ENCODE results near the gene FREY1. TPM values are rescaled to one million over a fixed set of nuclear protein-coding genes. Genes with fewer than 3 reads are reported as not detected.

The FREY1 gene
- total and polyA plus RNA-seq, 9 of the 15 experiments (the other 6 are each of a cell fraction or from before 2014, with no cell fraction given): 0.25 to 1.5 (median 1.1) TPM; not detected in 5

DNA sequence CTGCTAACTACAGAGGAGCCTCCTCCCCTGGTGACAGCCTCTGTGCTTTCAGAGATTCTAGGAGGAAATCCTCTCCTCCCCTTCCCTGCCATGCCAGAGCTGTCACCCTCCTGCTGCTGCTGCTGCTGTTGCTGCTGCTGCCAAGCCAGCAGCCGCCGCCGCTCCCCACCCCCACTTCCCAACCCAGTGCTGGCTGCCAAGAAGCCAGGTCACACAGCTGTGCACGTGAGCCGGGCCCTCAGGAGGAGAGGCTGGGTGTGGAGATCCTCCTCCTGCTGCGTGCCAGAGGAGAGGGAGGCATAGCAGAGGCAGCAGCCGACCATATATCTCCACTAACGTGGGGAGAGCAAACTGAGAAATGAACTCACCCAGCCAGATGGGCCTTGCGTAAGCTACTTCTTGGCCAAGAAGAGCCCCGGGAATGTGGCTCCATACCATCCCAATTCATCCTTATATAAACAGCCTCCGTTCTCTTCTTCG is 47.4 kb downstream of the FREY1 start:
- in situ Hi-C loops (cut with MboI): no loop called here
- DNase-seq (ENCODE audit: extremely low read depth in 1 of 4, low spot score in 3 of 4): no peak
- Histone ChIP-seq H3K4me1 (replicated peaks in 1 of 2; ENCODE audit: control insufficient read depth in 2 of 2, insufficient read depth in 2 of 2, low read length in 2 of 2) (peaks cover 0 to 4% of the 10 kb centered on the region in 2 experiments; a peak in 1 of 5 replicates), H3K9me1 (ENCODE audit: control insufficient read depth, insufficient read depth, low read length) (no peaks in the 10 kb centered on the region), H3K27ac (ENCODE audit: extremely low read depth, low read depth, low read length) (no peak overlapping the region), H2AFZ (ENCODE audit: low read depth, low read length) (no peak overlapping the region), H4K20me1 (replicated peaks; ENCODE audit: control insufficient read depth, insufficient read depth, low read length) (no peaks in the 10 kb centered on the region), H3K9ac (ENCODE audit: insufficient read depth in 1 of 2, low read depth in 2 of 2, low read length in 2 of 2) (no peak overlapping the region), H3K79me2 (ENCODE audit: control insufficient read depth, insufficient read depth, low read length) (peaks cover 5% of the 10 kb centered on the region; the same call in 1 of the 3 replicates), H3K4me2 (ENCODE audit: insufficient read depth, low read length) (no peak overlapping the region), H3K36me3 (ENCODE audit: control insufficient read depth, insufficient read depth, low read length) (peaks cover 86% of the 10 kb centered on the region), H3K9me3 (replicated peaks; ENCODE audit: control insufficient read depth, insufficient read depth, low read depth, low read length) (no peaks in the 10 kb centered on the region), H3K4me3 (no peak overlapping the region), H3K27me3 (ENCODE audit: control insufficient read depth in 2 of 2, insufficient read depth in 2 of 2, low read length in 2 of 2) (no peaks in the 10 kb centered on the region)
- no peak for ATAC-seq
- ChIA-PET POLR2A (interaction anchor here (0.8 to 4.5 kb wide), 2 partner anchors 14 to 77 kb away, joined by 4 to 21 read pairs; no protein-coding TSS in a partner anchor), CTCF (ENCODE audit: low intra/inter-chr PET ratio) (no interaction called here)
- no peak for TF ChIP-seq MLLT1 (IDR thresholded peaks at IDR 0.05)
- no peak for TF ChIP-seq CHCHD3 (CRISPR knock-in tag; IDR thresholded peaks at IDR 0.05)
- TF ChIP-seq TRIM24 (IDR thresholded peaks at IDR 0.05): no peak
- TF ChIP-seq ZNF175 (CRISPR knock-in tag; IDR thresholded peaks at IDR 0.05; ENCODE audit: low read depth): no peak
- no peak for TF ChIP-seq HDAC1 (IDR thresholded peaks at IDR 0.05)
- TF ChIP-seq RBM17 (IDR thresholded peaks at IDR 0.05; ENCODE audit: borderline replicate concordance, low read depth, low read length): no peak
- TF ChIP-seq ZNF134 (CRISPR knock-in tag; conservative IDR thresholded peaks at IDR 0.05): no peak
- no peak for TF ChIP-seq BCOR (IDR thresholded peaks at IDR 0.05)
- no peak for TF ChIP-seq CBFA2T2 (conservative IDR thresholded peaks at IDR 0.05)
- TF ChIP-seq TAL1 (IDR thresholded peaks at IDR 0.05): no peak
- no peak for TF ChIP-seq FOXO4 (CRISPR knock-in tag; IDR thresholded peaks at IDR 0.05)
- no peak for TF ChIP-seq ZFP91 (CRISPR knock-in tag; IDR thresholded peaks at IDR 0.05)
- no peak for TF ChIP-seq ZNF384 (IDR thresholded peaks at IDR 0.05; ENCODE audit: low read depth, low read length)
- TF ChIP-seq, protein P1, sequence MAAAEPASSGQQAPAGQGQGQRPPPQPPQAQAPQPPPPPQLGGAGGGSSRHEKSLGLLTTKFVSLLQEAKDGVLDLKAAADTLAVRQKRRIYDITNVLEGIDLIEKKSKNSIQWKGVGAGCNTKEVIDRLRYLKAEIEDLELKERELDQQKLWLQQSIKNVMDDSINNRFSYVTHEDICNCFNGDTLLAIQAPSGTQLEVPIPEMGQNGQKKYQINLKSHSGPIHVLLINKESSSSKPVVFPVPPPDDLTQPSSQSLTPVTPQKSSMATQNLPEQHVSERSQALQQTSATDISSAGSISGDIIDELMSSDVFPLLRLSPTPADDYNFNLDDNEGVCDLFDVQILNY (CRISPR knock-in tag; IDR thresholded peaks at IDR 0.05): no peak
- no peak for TF ChIP-seq BRF1 (IDR thresholded peaks at IDR 0.05; ENCODE audit: borderline replicate concordance, extremely low read depth, insufficient read length)
- TF ChIP-seq GATA2 (CRISPR knock-in tag; IDR thresholded peaks at IDR 0.05): no peak
- TF ChIP-seq YBX1 (IDR thresholded peaks at IDR 0.05): no peak
- no peak for TF ChIP-seq EP400 (IDR thresholded peaks at IDR 0.05)
- no peak for TF ChIP-seq CXXC5 (CRISPR knock-in tag; IDR thresholded peaks at IDR 0.05)
- TF ChIP-seq NCOA1 (IDR thresholded peaks at IDR 0.05; ENCODE audit: low read depth): no peak
- intact Hi-C loops (cut with micrococcal nuclease): no loop called here
- BruUV-seq (replicated peaks): no TSS peak
- 95% methylated on average over 6 of the region's 12 CpGs for WGBS (ENCODE audit: insufficient coverage, low coverage, missing lambda C conversion rate)
- FAIRE-seq: no peak

Measured in K562 (cell line).